Measurements from ENCODE around the gene MED8.
A peak's percentile ranks its signal among the peaks of the same experiment; 100 is the strongest.

The MED8 gene

GRCh38 chr1:43389326-43390313 is at the start of gene MED8, which contains the start of gene SZT2:
Gene MED8 (minus strand): TSS chr1:43389800. CDS start chr1:43389764, 36 bp downstream.
Gene SZT2 (plus strand): TSS chr1:43389899. CDS start chr1:43389969, 70 bp downstream.
- Mint-ChIP-seq H3K27ac (peak within 1 kb of the TSS; percentile 92), H3K27me3 (ENCODE audit: low read depth) (no peaks in the 10 kb centered on the region), H3K9me3 (no peaks in the 10 kb centered on the region), H3K4me1 (ENCODE audit: low read depth) (peaks cover 26% of the 10 kb centered on the region), H3K4me3 (peak within 1 kb of the TSS; percentile 99), H3K36me3 (ENCODE audit: low read depth) (peaks cover 32% of the 10 kb centered on the region)
- DNase-seq (ENCODE audit: low spot score): peak; percentile 94

GRCh38 chr1:43438953-43439581 is 49.5 kb upstream of the MED8 start:
- peaks cover 3% of the 10 kb centered on the region for H3K4me1 Mint-ChIP-seq (ENCODE audit: low read depth)
- H3K9me3 Mint-ChIP-seq: no peaks in the 10 kb centered on the region
- no peak overlapping the region for H3K4me3 Mint-ChIP-seq
- no peak for DNase-seq (ENCODE audit: low spot score)
- no peaks in the 10 kb centered on the region for H3K27me3 Mint-ChIP-seq (ENCODE audit: low read depth)
- no peak overlapping the region for H3K27ac Mint-ChIP-seq
- peaks cover 19% of the 10 kb centered on the region for H3K36me3 Mint-ChIP-seq (ENCODE audit: low read depth)

- H3K27ac Mint-ChIP-seq: no peak overlapping the region
- H3K9me3 Mint-ChIP-seq: no peaks in the 10 kb centered on the region
- peaks cover 19% of the 10 kb centered on the region for H3K36me3 Mint-ChIP-seq (ENCODE audit: low read depth)
- H3K27me3 Mint-ChIP-seq (ENCODE audit: low read depth): no peaks in the 10 kb centered on the region
- H3K4me3 Mint-ChIP-seq: no peak overlapping the region
- no peak for DNase-seq (ENCODE audit: low spot score)
- H3K4me1 Mint-ChIP-seq (ENCODE audit: low read depth): peaks cover 3% of the 10 kb centered on the region
Observed at GRCh38 chr1:43438576-43438952, 49.0 kb upstream of the MED8 start.

- Mint-ChIP-seq H3K36me3 (ENCODE audit: low read depth) (peaks cover 17% of the 10 kb centered on the region), H3K4me3 (no peak overlapping the region), H3K27me3 (ENCODE audit: low read depth) (no peaks in the 10 kb centered on the region), H3K9me3 (no peaks in the 10 kb centered on the region), H3K4me1 (ENCODE audit: low read depth) (peaks cover 3% of the 10 kb centered on the region), H3K27ac (no peak overlapping the region)
- DNase-seq (ENCODE audit: low spot score): no peak
Observed at GRCh38 chr1:43438006-43438405, 48.4 kb upstream of the MED8 start.

GRCh38 chr1:43437031-43437973 is 47.7 kb upstream of the MED8 start:
- Mint-ChIP-seq H3K4me1 (ENCODE audit: low read depth) (peaks cover 3% of the 10 kb centered on the region), H3K36me3 (ENCODE audit: low read depth) (peaks cover 21% of the 10 kb centered on the region), H3K4me3 (no peak overlapping the region), H3K9me3 (no peaks in the 10 kb centered on the region), H3K27me3 (ENCODE audit: low read depth) (no peaks in the 10 kb centered on the region), H3K27ac (peak overlapping the region; percentile 18)
- DNase-seq (ENCODE audit: low spot score): no peak

GRCh38 chr1:43436371-43436770 is 46.8 kb upstream of the MED8 start:
- peaks cover 3% of the 10 kb centered on the region for H3K4me1 Mint-ChIP-seq (ENCODE audit: low read depth)
- no peak overlapping the region for H3K27ac Mint-ChIP-seq
- no peaks in the 10 kb centered on the region for H3K27me3 Mint-ChIP-seq (ENCODE audit: low read depth)
- peaks cover 27% of the 10 kb centered on the region for H3K36me3 Mint-ChIP-seq (ENCODE audit: low read depth)
- no peaks in the 10 kb centered on the region for H3K9me3 Mint-ChIP-seq
- no peak for DNase-seq (ENCODE audit: low spot score)
- no peak overlapping the region for H3K4me3 Mint-ChIP-seq

- no peak overlapping the region for H3K4me3 Mint-ChIP-seq
- H3K4me1 Mint-ChIP-seq (ENCODE audit: low read depth): peaks cover 3% of the 10 kb centered on the region
- peak overlapping the region; percentile 5 for H3K27ac Mint-ChIP-seq
- H3K36me3 Mint-ChIP-seq (ENCODE audit: low read depth): peaks cover 27% of the 10 kb centered on the region
- H3K9me3 Mint-ChIP-seq: no peaks in the 10 kb centered on the region
- DNase-seq (ENCODE audit: low spot score): no peak
- H3K27me3 Mint-ChIP-seq (ENCODE audit: low read depth): no peaks in the 10 kb centered on the region
Observed at GRCh38 chr1:43435146-43436145, 45.8 kb upstream of the MED8 start.

GRCh38 chr1:43434256-43434655 is 44.7 kb upstream of the MED8 start:
- Mint-ChIP-seq H3K9me3 (no peaks in the 10 kb centered on the region), H3K4me3 (no peak overlapping the region), H3K4me1 (ENCODE audit: low read depth) (peaks cover 3% of the 10 kb centered on the region), H3K27ac (no peak overlapping the region), H3K36me3 (ENCODE audit: low read depth) (peaks cover 33% of the 10 kb centered on the region), H3K27me3 (ENCODE audit: low read depth) (no peaks in the 10 kb centered on the region)
- DNase-seq (ENCODE audit: low spot score): no peak

- Mint-ChIP-seq H3K27me3 (ENCODE audit: low read depth) (no peaks in the 10 kb centered on the region), H3K36me3 (ENCODE audit: low read depth) (peaks cover 36% of the 10 kb centered on the region), H3K27ac (no peak overlapping the region), H3K4me3 (no peak overlapping the region), H3K4me1 (ENCODE audit: low read depth) (peaks cover 3% of the 10 kb centered on the region), H3K9me3 (no peaks in the 10 kb centered on the region)
- DNase-seq (ENCODE audit: low spot score): no peak
Observed at GRCh38 chr1:43432907-43433306, 43.3 kb upstream of the MED8 start.

- H3K27ac Mint-ChIP-seq: no peak overlapping the region
- no peaks in the 10 kb centered on the region for H3K27me3 Mint-ChIP-seq (ENCODE audit: low read depth)
- no peak for DNase-seq (ENCODE audit: low spot score)
- H3K9me3 Mint-ChIP-seq: no peaks in the 10 kb centered on the region
- peaks cover 37% of the 10 kb centered on the region for H3K36me3 Mint-ChIP-seq (ENCODE audit: low read depth)
- H3K4me3 Mint-ChIP-seq: no peak overlapping the region
- H3K4me1 Mint-ChIP-seq (ENCODE audit: low read depth): peaks cover 3% of the 10 kb centered on the region
Observed at GRCh38 chr1:43432171-43432860, 42.7 kb upstream of the MED8 start.

- Mint-ChIP-seq H3K36me3 (ENCODE audit: low read depth) (peaks cover 43% of the 10 kb centered on the region), H3K27ac (peak overlapping the region; percentile 6), H3K9me3 (no peaks in the 10 kb centered on the region), H3K4me1 (ENCODE audit: low read depth) (peaks cover 3% of the 10 kb centered on the region), H3K4me3 (no peak overlapping the region), H3K27me3 (ENCODE audit: low read depth) (no peaks in the 10 kb centered on the region)
- DNase-seq (ENCODE audit: low spot score): no peak
Observed at GRCh38 chr1:43431676-43432075, 42.1 kb upstream of the MED8 start.

GRCh38 chr1:43430831-43431230 is 41.2 kb upstream of the MED8 start:
- Mint-ChIP-seq H3K9me3 (no peaks in the 10 kb centered on the region), H3K27me3 (ENCODE audit: low read depth) (no peaks in the 10 kb centered on the region), H3K36me3 (ENCODE audit: low read depth) (peaks cover 45% of the 10 kb centered on the region), H3K27ac (no peak overlapping the region), H3K4me1 (ENCODE audit: low read depth) (peaks cover 3% of the 10 kb centered on the region), H3K4me3 (no peak overlapping the region)
- no peak for DNase-seq (ENCODE audit: low spot score)
